Measurements from ENCODE around the gene FGF14. TPM values are rescaled to one million over a fixed set of nuclear protein-coding genes. Genes with fewer than 3 reads are reported as not detected.

The FGF14 gene
- total RNA-seq, 1 donor from 2014 or later: 1.4 TPM

DNA sequence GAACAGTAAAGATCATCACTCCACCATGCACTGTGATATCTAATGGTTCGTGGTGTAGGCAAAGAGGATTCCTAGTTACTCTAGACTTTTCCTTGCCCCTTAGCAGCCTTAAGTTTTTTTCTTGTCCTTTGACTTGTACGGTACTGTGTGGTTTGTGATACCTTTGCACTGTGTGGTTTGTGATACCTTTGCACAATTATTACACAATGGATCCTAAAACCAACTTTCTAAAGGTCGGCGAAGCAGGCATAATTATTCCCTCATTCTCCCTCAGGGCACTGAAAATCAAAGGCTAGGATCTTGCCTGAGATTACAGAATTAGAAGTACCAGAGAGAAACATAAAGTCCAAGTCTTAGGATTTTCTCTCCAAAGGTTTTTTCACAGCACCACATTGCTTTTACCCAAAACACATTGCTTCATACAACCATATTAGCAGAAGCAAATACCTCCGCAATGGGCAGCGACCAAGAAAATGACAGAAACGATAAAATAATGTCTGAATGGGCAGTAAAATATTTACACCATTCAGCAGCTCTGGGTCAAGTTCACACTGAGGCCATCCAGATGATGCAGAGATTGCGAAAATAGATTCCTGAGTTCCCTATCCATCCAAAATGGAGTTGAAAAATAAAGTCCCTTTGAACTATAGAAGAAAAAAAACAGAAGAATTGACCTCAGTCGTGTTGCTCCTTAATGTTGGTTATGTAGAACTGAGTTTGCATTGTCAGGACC, 106.4 kb downstream of the FGF14 start:
- TF ChIP-seq EZH2 (IDR thresholded peaks at IDR 0.05): no peak
- TF ChIP-seq, protein P1, sequence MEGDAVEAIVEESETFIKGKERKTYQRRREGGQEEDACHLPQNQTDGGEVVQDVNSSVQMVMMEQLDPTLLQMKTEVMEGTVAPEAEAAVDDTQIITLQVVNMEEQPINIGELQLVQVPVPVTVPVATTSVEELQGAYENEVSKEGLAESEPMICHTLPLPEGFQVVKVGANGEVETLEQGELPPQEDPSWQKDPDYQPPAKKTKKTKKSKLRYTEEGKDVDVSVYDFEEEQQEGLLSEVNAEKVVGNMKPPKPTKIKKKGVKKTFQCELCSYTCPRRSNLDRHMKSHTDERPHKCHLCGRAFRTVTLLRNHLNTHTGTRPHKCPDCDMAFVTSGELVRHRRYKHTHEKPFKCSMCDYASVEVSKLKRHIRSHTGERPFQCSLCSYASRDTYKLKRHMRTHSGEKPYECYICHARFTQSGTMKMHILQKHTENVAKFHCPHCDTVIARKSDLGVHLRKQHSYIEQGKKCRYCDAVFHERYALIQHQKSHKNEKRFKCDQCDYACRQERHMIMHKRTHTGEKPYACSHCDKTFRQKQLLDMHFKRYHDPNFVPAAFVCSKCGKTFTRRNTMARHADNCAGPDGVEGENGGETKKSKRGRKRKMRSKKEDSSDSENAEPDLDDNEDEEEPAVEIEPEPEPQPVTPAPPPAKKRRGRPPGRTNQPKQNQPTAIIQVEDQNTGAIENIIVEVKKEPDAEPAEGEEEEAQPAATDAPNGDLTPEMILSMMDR (IDR thresholded peaks at IDR 0.05): no peak
- no peak for TF ChIP-seq EZH2phosphoT487 (IDR thresholded peaks at IDR 0.05)
- no peaks in the 10 kb centered on the region for H3K9me3 Mint-ChIP-seq
- H3K4me1 Mint-ChIP-seq: peaks cover 2% of the 10 kb centered on the region
- H3K9me3 ChIP-seq (ENCODE audit: low read depth): no peaks in the 10 kb centered on the region
- no peak for DNase-seq (ENCODE audit: low spot score)
- H3K4me1 ChIP-seq: no peaks in the 10 kb centered on the region
- H3K79me2 ChIP-seq (ENCODE audit: low read depth): no peaks in the 10 kb centered on the region
- H3K27ac ChIP-seq: no peak overlapping the region
- no peaks in the 10 kb centered on the region for H3K36me3 ChIP-seq
- H3F3A ChIP-seq (ENCODE audit: low read depth): no peaks in the 10 kb centered on the region
- no peak overlapping the region for H3K4me2 ChIP-seq
- no peak overlapping the region for H3K4me3 ChIP-seq
- no peak overlapping the region for H2AFZ ChIP-seq (replicated peaks)
- H3K27me3 Mint-ChIP-seq (ENCODE audit: insufficient read depth, low read depth): peaks cover under 1% of the 10 kb centered on the region
- H3K9ac ChIP-seq: no peak overlapping the region
- no peak overlapping the region for H3K4me3 Mint-ChIP-seq
- no peaks in the 10 kb centered on the region for H3K27me3 ChIP-seq
- no peak overlapping the region for H3K27ac Mint-ChIP-seq
- no peaks in the 10 kb centered on the region for H4K20me1 ChIP-seq (ENCODE audit: low read depth)
- no peaks in the 10 kb centered on the region for H3K36me3 Mint-ChIP-seq

DNA sequence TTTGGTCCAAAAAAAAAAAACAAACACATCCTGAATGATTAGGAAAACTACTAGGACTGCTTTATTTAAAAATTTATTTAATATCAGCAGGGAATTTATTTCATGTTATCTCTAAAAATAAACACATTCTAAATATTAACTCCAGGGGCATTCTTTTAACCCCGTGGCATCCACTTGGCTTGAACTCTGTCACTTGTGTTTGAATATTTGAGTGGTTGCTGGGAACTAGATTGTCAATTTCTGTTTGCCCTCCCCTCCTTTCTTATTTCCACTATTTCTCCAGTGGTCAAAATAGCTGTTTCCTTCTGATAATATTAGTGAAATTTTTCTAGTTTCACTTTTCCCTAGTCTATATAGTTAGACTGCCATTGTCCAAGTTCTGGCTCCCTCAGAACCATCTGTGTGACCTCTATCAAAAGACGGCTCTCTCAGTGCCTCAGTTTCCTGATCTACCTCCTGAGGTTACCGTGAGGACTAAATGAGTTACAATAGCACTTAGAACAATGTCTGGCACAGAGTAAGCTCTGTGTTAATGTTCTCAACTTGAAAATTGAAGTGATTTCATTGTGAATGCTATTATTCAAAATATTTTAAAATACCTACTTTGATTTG, 107.3 kb downstream of the FGF14 start:
- no peak overlapping the region for H3K4me2 ChIP-seq
- Mint-ChIP-seq H3K4me3 (no peak overlapping the region), H3K9me3 (no peaks in the 10 kb centered on the region), H3K4me1 (peaks cover 10% of the 10 kb centered on the region), H3K27ac (no peak overlapping the region), H3K36me3 (no peaks in the 10 kb centered on the region), H3K27me3 (ENCODE audit: insufficient read depth, low read depth) (peaks cover 2% of the 10 kb centered on the region)
- no peaks in the 10 kb centered on the region for H4K20me1 ChIP-seq (ENCODE audit: low read depth)
- H3K4me1 ChIP-seq: peaks cover 5% of the 10 kb centered on the region
- H3K4me3 ChIP-seq: no peak overlapping the region
- no peak overlapping the region for H2AFZ ChIP-seq (replicated peaks)
- H3F3A ChIP-seq (ENCODE audit: low read depth): no peaks in the 10 kb centered on the region
- H3K36me3 ChIP-seq: no peaks in the 10 kb centered on the region
- H3K79me2 ChIP-seq (ENCODE audit: low read depth): no peaks in the 10 kb centered on the region
- H3K9me3 ChIP-seq (ENCODE audit: low read depth): no peaks in the 10 kb centered on the region
- TF ChIP-seq, protein P1 (IDR thresholded peaks at IDR 0.05): no peak
- no peak for TF ChIP-seq EZH2phosphoT487 (IDR thresholded peaks at IDR 0.05)
- no peak overlapping the region for H3K9ac ChIP-seq
- no peak for DNase-seq (ENCODE audit: low spot score)
- H3K27ac ChIP-seq: no peak overlapping the region
- H3K27me3 ChIP-seq: no peaks in the 10 kb centered on the region

DNA sequence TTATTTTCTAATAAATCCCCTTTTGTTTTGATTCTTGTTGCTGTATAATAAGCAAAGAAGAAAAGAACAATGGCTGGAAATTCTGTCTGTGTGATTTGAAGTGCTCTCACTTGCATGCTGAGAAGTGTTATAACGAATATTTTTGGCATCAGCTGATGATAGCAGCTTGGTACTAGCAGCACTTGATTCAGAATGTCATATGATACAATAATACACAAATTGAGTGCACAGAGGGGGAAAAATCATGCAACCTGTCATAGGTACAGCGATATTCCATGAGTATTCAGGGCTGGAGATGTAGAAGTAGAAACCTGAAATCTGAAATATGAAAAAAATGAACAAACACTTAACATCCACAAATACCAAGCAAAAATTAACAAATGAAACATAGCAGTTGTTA, 108.1 kb downstream of the FGF14 start:
- Histone ChIP-seq H3K4me1 (peaks cover 5% of the 10 kb centered on the region), H2AFZ (replicated peaks) (no peak overlapping the region), H3K27ac (no peak overlapping the region), H4K20me1 (ENCODE audit: low read depth) (no peaks in the 10 kb centered on the region), H3K9me3 (ENCODE audit: low read depth) (no peaks in the 10 kb centered on the region), H3K36me3 (no peaks in the 10 kb centered on the region), H3K79me2 (ENCODE audit: low read depth) (no peaks in the 10 kb centered on the region), H3K9ac (no peak overlapping the region), H3K4me3 (no peak overlapping the region), H3F3A (ENCODE audit: low read depth) (no peaks in the 10 kb centered on the region), H3K4me2 (no peak overlapping the region), H3K27me3 (no peaks in the 10 kb centered on the region)
- Mint-ChIP-seq H3K27me3 (ENCODE audit: insufficient read depth, low read depth) (peaks cover 2% of the 10 kb centered on the region), H3K36me3 (no peaks in the 10 kb centered on the region), H3K4me3 (no peak overlapping the region), H3K4me1 (peaks cover 17% of the 10 kb centered on the region), H3K27ac (no peak overlapping the region), H3K9me3 (no peaks in the 10 kb centered on the region)
- DNase-seq (ENCODE audit: low spot score): no peak
- TF ChIP-seq, protein P1 (IDR thresholded peaks at IDR 0.05): no peak
- TF ChIP-seq EZH2phosphoT487 (IDR thresholded peaks at IDR 0.05) (no peak), EZH2 (IDR thresholded peaks at IDR 0.05) (no peak)

Measured in neural progenitor cell (in vitro differentiated cells).